GM12864 (cell line): Measurements from ENCODE around the gene DUSP9.

ENCODE experiments used
- DNase-seq: peaks from one replicate; pipeline ENCODE4 v3.0.0-alpha.2; 2011; ENCODE audit warnings: low read depth
- H3K4me3 ChIP-seq: 2 replicates; pipeline ENCODE4 v1.5.1; 2011; ENCODE audit warnings: mild to moderate bottlenecking, low read depth, low read length, control low read depth
- CTCF ChIP-seq: IDR thresholded peaks from 2 replicates; pipeline ENCODE4 v1.5.1; 2011; ENCODE audit warnings: low read depth, mild to moderate bottlenecking, moderate library complexity, low read length, control low read depth, inconsistent platforms; ENCODE audit errors: missing control alignments

DUSP9 gene

GRCh38 chrX:153684467-153685155 lies 37.6 kb downstream of the DUSP9 start:
- DNase-seq: no peak
- no peak overlapping the region for H3K4me3 ChIP-seq
- TF ChIP-seq CTCF: no peak

GRCh38 chrX:153685156-153685536 lies 38.1 kb downstream of the DUSP9 start:
- no peak for TF ChIP-seq CTCF
- H3K4me3 ChIP-seq: no peak overlapping the region
- no peak for DNase-seq

- no peak for DNase-seq
- no peak overlapping the region for H3K4me3 ChIP-seq
- TF ChIP-seq CTCF: no peak
Measured at GRCh38 chrX:153685751-153686696, 39.0 kb downstream of the DUSP9 start.

- no peak for TF ChIP-seq CTCF
- no peak overlapping the region for H3K4me3 ChIP-seq
- no peak for DNase-seq
Measured at GRCh38 chrX:153686711-153687110, 39.7 kb downstream of the DUSP9 start.

GRCh38 chrX:153687121-153688039 lies 40.4 kb downstream of the DUSP9 start, which contains the start of gene SLC6A8:
SLC6A8 (plus strand) TSS chrX:153687926; CDS start chrX:153688575, 649 bp downstream.
- peak; percentile 42 for TF ChIP-seq CTCF
- H3K4me3 ChIP-seq: no peak within 1 kb of the TSS
- no peak for DNase-seq

GRCh38 chrX:153688071-153688470 lies 41.1 kb downstream of the DUSP9 start:
- no peak for DNase-seq
- H3K4me3 ChIP-seq: no peak overlapping the region
- TF ChIP-seq CTCF: no peak
